Occipital lobe (tissue), 2 donors: Measurements from ENCODE around the gene MTR. TPM values are rescaled to one million over a fixed set of nuclear protein-coding genes. Genes with fewer than 3 reads are reported as not detected.
A peak's percentile ranks its signal among the peaks of the same experiment; 100 is the strongest.

Source experiments
- DNase-seq: peaks from one replicate; lab custom pipeline; 2025; lab: John Stamatoyannopoulos, UW
- total RNA-seq: library from RNA; depleted of rRNA; stranded (reverse); fragments of >200 nt; gene quantifications from one replicate; pipeline ENCODE4 v1.2.3, GENCODE V29; 2014

The MTR gene
- 28.4 TPM for total RNA-seq

DNA sequence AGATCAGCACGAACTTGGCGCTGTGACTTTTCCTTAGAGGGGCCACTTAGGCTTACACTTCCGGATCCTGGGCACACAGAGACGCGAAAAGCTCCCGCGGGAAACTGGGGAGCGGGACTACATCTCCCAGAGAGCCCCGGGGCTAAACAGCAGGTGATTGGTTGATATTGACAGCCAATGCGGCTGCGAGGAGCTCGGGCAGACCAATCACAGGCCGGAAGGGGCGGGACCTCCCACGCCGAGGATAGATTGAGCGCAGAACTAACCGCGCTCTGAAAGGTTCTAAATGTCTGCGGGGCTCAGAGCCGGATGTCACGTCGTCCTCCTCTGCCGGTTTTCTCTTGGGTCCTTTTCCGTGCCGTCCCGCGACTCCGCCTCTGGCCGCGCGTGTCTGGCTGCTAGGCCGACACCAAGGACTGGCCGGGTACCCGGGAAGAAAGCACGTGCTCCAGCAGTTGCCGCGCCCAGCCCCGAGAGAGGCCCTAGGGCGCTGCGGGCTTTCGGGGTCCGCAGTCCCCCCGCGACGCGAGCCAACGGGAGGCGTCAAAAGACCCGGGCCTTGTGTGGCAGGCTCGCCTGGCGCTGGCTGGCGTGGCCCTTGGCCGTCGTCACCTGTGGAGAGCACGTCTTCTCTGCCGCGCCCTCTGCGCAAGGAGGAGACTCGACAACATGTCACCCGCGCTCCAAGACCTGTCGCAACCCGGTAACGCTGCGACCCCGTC lies at the start of gene MTR:
TSS of gene MTR (plus strand) at position 258 of the 722 bp plus-strand sequence. CDS start at position 670, 412 bp downstream.
- DNase-seq, result peak; percentile 98

DNA sequence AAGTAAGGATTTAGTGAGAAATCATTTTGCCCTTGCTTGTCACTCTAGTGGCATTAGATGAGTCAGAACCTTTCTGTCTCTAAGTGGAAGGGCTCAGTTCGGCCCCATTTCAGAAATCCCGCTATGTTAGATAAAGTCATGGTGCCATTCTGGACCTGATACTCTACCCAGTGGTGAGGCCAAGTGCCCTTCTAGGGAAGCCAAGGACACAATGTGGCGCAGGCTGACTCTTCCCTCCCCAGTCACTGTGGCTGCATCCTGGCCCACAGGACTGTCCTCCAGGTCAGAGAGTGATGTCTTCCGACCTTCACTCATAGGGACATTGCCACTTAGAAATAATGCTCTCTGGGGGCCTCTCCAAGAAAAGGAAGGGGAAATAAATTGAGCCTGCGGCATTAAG lies 48.3 kb upstream of the MTR start:
- DNase-seq, result no peak

DNA sequence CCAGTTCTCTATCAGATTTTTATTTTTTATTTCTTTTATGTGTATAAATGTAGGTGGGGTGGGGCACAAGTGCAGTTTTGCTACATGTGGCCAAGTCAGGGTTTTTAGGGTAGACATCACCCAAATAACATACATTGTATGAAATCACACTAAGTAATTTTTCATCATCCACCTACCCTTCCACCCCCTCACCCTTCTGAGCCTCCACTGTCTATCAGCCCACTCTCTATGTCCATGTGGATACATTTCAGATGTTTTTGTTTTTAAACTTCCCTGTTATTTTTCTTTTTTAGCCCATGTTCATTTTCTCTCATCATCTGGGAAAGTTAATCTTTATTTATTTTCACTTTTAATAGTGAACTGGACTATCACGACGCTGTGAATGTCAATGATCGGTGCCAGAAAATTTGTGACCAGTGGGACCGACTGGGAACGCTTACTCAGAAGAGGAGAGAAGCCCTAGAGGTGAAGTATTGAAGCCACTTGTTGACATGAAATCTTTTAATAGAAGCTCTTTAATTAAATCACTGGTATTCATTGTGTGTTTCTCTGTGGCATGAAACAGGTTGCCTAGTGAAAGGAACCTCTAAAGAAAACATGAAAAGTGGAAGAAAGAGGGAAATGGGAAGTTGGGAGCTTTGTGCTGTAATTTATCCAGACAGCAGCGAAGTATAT lies 47.6 kb upstream of the MTR start:
- no peak for DNase-seq

- no peak for DNase-seq
Observed at GRCh38 chr1:236748268-236748870, 46.7 kb upstream of the MTR start.

DNA sequence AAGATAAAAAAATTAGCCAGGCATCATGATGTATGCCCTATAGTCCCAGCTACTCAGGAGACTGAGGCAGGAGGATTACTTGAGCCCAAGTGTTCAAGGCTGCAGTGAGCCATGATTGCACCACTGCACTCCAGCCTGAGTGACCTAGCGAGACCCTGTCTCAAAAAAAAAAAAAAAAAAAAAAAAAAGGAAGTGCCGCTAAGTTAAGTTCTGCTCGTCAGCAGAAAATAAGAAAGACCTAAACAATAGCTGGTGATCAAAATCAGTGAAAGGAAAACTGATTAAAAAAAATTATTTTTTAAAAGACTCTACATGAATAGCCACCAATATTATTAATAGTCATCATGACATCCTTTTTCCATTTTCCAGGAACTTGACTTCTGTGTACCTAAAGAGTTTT lies 44.2 kb upstream of the MTR start:
- DNase-seq, result no peak

GRCh38 chr1:236751385-236751784 lies 43.7 kb upstream of the MTR start:
- no peak for DNase-seq

DNA sequence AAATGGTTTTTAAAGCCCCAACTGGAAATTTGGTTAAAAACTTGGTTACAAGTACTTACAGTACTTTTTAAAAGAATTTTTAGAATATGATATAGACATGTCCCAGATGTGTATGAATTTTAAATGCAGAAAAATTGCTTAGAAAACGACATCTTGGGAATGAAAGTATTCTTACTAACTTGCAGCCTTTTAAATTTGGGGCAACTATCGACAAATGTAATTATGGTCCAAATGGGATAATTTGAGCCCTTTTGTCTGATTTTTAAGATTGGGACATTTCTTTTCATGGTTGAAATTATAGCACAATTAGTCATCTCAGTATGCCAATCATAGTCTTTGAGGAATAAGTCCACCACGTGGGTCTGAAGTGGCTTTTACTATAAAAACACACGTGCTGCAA lies 43.2 kb upstream of the MTR start:
- no peak for DNase-seq

DNA sequence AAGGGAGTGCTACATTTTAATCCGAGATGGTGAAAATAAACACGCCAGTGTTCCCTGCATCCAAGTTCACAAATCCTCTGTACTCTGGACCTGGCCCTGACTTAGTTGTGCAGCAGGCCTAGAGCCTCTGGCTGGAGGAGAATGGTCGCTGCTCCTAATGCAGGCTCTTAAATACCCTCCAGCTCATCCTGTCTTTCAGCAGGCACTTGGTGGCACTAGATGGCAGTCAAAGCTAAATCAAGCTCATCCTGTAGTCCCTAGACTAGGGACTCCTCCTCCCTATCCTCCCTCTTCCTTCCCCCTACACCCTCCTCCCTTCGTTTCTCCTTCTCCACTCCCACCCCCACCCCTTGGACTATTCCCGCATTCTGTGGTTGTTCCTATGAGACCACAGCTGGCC lies 41.6 kb upstream of the MTR start:
- peak; percentile 63 for DNase-seq

DNA sequence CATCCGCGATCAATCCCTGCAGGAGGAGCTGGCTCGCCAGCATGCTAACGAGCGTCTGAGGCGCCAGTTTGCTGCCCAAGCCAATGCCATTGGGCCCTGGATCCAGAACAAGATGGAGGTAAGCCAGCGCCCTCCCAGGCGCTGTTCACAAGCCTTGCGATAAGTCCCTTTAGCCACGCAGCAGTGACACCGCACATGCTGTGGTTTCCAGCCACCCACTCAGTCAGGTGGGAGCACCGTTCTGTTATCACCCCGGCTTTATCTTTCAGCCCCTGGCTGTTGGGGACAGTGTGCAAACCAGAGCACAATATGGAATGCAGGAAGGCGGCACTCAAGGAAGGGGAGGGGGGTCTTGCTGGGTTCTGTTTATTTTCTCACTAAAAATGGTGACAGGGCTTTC lies 41.1 kb upstream of the MTR start:
- DNase-seq, result no peak

- no peak for DNase-seq
Observed at GRCh38 chr1:236754525-236755210, 40.4 kb upstream of the MTR start.

DNA sequence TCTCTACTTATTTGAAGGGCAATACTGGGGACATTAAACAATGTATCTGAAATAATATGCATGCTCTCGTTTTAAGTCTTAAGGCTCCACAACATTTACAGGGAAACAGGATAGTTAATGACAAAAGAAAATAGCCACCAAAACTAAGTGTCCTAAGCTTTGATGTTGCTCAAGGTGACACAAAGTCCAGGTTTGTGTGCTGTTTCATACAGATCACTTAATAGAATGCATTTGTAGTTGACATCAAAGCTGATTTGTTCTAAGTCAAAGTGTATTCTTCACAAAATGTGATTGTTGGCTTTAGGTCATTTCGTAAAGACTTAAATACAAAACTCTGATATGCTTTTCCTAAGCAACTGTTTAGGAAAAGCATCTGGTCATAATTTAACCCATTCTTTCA lies 37.5 kb upstream of the MTR start:
- DNase-seq, result no peak

DNA sequence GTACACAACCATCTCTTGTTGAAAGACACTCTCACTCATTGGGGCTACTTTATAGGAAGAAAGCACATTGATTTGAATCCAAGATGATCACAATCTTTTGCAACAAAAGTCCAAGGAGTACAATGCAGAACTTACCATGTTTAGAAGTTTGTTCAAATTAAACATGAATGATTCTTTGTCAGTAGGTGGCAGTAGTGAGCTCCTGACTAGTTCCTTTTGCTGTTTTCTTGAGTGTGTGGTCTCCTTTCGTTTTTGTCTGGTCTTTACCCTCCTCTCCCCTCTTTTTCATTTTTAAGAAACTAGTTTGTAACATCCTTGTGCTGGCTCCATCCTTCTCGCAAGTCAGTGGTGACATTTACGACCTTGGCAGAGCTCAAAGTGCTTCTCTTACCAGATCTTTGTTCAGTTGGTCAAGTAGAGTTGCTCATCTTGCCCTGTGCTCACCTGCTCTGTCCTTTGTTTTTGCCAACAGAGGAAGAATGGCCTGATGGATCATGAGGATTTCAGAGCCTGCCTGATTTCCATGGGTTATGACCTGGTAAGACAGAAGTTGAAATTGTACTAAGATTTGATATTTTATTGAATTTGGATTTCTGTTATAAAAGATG lies 35.7 kb upstream of the MTR start:
- no peak for DNase-seq

DNA sequence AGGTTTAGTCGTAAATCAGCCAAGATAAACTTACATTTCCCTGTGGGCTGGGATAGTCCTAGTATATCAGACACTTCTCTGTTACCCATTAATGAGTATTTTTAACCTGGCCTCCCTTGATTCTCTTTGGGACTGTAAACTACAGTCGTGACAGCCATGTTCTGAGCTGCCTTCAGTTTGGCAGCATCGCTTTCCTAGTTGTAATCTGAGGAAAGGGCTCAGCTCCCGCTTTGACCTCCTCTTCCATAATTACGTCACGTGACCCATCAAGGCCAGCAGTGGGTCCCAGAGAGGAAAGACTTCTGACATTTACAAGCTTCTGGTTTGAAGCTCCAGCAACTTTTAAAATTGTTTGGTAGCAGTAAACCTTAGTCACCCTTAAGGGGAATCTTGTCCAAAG lies 34.6 kb upstream of the MTR start:
- DNase-seq, result no peak

GRCh38 chr1:236760986-236761385 lies 34.1 kb upstream of the MTR start:
- no peak for DNase-seq

GRCh38 chr1:236761397-236762132 lies 33.5 kb upstream of the MTR start:
- no peak for DNase-seq

DNA sequence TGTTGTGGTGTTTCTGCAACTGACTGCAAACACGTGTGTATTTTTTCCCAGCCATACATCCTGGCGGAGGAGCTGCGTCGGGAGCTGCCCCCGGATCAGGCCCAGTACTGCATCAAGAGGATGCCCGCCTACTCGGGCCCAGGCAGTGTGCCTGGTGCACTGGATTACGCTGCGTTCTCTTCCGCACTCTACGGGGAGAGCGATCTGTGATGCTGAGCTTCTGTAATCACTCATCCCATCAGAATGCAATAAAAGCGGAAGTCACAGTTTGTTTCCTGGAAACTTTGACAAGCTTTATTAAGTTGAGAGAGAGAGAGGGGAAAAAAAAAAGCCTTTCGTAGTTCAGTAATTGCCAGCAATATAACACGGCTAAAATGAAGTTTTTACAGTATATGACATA lies 32.7 kb upstream of the MTR start:
- peak; percentile 3 for DNase-seq

GRCh38 chr1:236765831-236766230 lies 29.3 kb upstream of the MTR start:
- DNase-seq, result no peak

- no peak for DNase-seq
Observed at GRCh38 chr1:236766506-236766905, 28.6 kb upstream of the MTR start.

DNA sequence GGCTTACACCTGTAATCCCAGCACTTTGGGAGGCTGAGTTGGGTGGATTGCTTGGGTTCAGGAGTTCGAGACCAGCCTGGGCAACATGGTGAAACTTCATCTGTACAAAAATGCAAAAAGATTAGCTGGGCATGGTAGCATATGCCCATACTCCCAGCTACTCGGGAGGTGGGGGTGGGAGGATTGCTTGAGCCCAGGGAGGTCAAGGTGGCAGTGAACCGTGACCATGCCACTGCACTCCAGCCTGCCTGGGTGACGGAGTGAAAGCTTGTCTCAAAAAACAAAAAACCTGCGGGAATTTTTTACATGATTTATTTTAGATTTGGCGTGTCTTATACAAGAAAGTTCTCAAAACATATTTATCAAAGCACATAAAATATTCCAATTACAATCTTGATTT lies 27.8 kb upstream of the MTR start:
- DNase-seq, result no peak

GRCh38 chr1:236768601-236769000 lies 26.5 kb upstream of the MTR start:
- no peak for DNase-seq

GRCh38 chr1:236773919-236774318 lies 21.2 kb upstream of the MTR start:
- no peak for DNase-seq
